ENCODE measurements around the gene BPIFB3. TPM values are rescaled to one million over a fixed set of nuclear protein-coding genes. Genes with fewer than 3 reads are reported as not detected.

The BPIFB3 gene
- total RNA-seq, 1 experiment from 2014 or later = not detected

DNA sequence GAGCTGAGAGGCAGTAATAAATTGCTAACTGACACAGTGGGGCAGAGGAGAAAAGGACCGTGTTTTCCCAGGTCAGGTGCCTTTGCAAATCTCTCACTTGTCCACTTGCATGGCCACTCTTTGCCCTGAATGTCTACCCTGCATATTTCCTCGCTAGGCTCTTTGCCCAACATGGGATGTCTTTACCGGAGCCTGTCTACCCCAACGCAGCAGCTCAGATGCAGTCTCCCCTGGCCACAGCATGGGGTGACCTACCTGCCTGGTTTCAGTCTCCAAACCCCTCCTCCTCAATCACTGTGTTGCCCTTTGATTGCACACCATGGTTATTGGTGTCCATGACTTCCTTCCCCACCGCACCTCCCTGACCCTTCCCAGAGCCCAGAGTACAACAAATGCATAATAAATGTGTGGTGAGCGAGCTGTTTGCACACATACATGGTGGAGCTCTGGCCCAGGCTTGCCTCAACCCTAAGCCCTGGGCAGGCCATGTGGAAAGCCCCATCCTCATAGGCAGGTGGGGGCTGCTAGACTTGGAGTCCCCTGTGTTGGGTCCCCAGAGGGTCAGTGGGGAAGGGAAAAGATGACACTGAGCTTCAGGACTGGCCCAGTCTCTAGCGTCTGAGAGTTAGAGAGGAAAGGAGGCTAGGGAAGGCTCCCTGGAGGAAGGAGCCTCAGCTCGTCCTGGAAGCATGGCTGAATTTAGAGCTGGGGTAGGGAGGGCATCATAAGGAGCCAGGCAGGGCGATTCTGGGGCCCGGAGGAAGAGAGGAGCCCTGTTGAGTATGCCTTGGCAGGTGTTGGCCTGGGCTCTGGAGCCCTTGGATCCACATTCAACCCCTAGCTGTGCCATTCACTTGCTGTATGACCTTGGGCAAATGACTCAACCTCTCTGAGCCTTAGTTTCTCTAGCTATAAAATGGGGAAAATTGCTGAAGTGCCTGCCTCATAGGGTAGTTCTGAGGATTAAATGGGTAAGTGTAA is 26.6 kb upstream of the BPIFB3 start:
- ChIA-PET CTCF (interaction anchor here (0.8 to 0.9 kb wide), 2 partner anchors 69 to 133 kb away, joined by 3 read pairs; no protein-coding TSS in a partner anchor), POLR2A (no interaction called here)
- Mint-ChIP-seq H3K27ac (no peak overlapping the region), H3K9me3 (no peaks in the 10 kb centered on the region), H3K4me1 (no peaks in the 10 kb centered on the region), H3K27me3 (ENCODE audit: low read depth) (no peaks in the 10 kb centered on the region; the same call in 1 of the 2 replicates), H3K4me3 (no peak overlapping the region), H3K36me3 (no peaks in the 10 kb centered on the region)
- no peak for TF ChIP-seq KAT7 (CRISPR knock-in tag; IDR thresholded peaks at IDR 0.05; ENCODE audit: borderline replicate concordance)
- TF ChIP-seq ARID4B (CRISPR knock-in tag; IDR thresholded peaks at IDR 0.05; ENCODE audit: borderline replicate concordance) = no peak
- no peak for TF ChIP-seq HMGA2 (CRISPR knock-in tag; IDR thresholded peaks at IDR 0.05)
- no peak for DNase-seq (ENCODE audit: low spot score)
- no peak for ATAC-seq

GRCh38 chr20:33027769-33028751 is 25.6 kb upstream of the BPIFB3 start:
- CTCF ChIA-PET = interaction anchor here (0.8 kb wide), 1 partner anchor 134 kb away, joined by 3 read pairs; no protein-coding TSS in a partner anchor
- Mint-ChIP-seq H3K4me1 (no peaks in the 10 kb centered on the region), H3K4me3 (no peak overlapping the region), H3K27ac (no peak overlapping the region), H3K27me3 (ENCODE audit: low read depth) (peaks cover under 1% of the 10 kb centered on the region), H3K9me3 (peaks cover 1% of the 10 kb centered on the region; the same call in 1 of the 2 replicates), H3K36me3 (no peaks in the 10 kb centered on the region)
- POLR2A ChIA-PET = no interaction called here
- ATAC-seq = no peak
- TF ChIP-seq SP1 (CRISPR knock-in tag; conservative IDR thresholded peaks at IDR 0.05) (no peak), CBFB (CRISPR knock-in tag; IDR thresholded peaks at IDR 0.05; ENCODE audit: low read depth) (no peak)
- no peak for DNase-seq (ENCODE audit: low spot score)

DNA sequence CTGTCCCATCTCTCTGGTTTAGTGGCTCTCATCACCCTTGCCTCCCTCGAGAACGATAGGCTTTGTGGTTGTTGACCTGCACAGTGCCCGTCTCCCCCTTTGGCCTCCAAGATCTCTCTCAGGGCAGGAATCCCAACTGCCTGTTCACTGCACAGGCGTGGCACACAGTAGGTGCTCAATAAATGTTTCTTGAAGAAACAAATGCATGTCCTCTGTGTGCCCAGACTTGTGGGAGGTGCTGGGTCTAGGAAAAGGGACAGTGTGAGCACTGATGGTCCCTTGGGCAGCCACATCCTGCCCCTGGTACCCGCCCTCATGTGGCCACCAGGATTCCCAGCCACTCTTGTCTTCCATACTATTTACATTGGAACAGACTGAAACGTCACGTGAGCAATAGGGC is 24.8 kb upstream of the BPIFB3 start:
- Mint-ChIP-seq H3K4me1 (no peaks in the 10 kb centered on the region), H3K36me3 (no peaks in the 10 kb centered on the region), H3K27me3 (ENCODE audit: low read depth) (peaks cover 4% of the 10 kb centered on the region), H3K4me3 (no peak overlapping the region), H3K9me3 (peaks cover 6% of the 10 kb centered on the region; the same call in 1 of the 2 replicates), H3K27ac (no peak overlapping the region)
- no peak for ATAC-seq
- ChIA-PET CTCF (no interaction called here), POLR2A (no interaction called here)
- no peak for DNase-seq (ENCODE audit: low spot score)
- no peak for TF ChIP-seq NR3C1 (CRISPR knock-in tag; conservative IDR thresholded peaks at IDR 0.05; ENCODE audit: low read depth)
- TF ChIP-seq, protein P1, sequence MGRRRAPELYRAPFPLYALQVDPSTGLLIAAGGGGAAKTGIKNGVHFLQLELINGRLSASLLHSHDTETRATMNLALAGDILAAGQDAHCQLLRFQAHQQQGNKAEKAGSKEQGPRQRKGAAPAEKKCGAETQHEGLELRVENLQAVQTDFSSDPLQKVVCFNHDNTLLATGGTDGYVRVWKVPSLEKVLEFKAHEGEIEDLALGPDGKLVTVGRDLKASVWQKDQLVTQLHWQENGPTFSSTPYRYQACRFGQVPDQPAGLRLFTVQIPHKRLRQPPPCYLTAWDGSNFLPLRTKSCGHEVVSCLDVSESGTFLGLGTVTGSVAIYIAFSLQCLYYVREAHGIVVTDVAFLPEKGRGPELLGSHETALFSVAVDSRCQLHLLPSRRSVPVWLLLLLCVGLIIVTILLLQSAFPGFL (CRISPR knock-in tag; IDR thresholded peaks at IDR 0.05; ENCODE audit: borderline replicate concordance) = no peak
- no peak for TF ChIP-seq TCF7 (CRISPR knock-in tag; IDR thresholded peaks at IDR 0.05; ENCODE audit: low read depth)
- no peak for TF ChIP-seq FOXJ3 (CRISPR knock-in tag; IDR thresholded peaks at IDR 0.05; ENCODE audit: borderline replicate concordance)
- TF ChIP-seq ZMAT4 (CRISPR knock-in tag; IDR thresholded peaks at IDR 0.05) = no peak
- no peak for TF ChIP-seq SOX15 (CRISPR knock-in tag; IDR thresholded peaks at IDR 0.05)
- no peak for TF ChIP-seq NR2C2 (CRISPR knock-in tag; IDR thresholded peaks at IDR 0.05)
- TF ChIP-seq ZNF138 (CRISPR knock-in tag; conservative IDR thresholded peaks at IDR 0.05) = no peak
- TF ChIP-seq TEAD4 (CRISPR knock-in tag; IDR thresholded peaks at IDR 0.05) = no peak
- no peak for TF ChIP-seq ZNF671 (CRISPR knock-in tag; IDR thresholded peaks at IDR 0.05)
- no peak for TF ChIP-seq JAZF1 (CRISPR knock-in tag; IDR thresholded peaks at IDR 0.05)
- TF ChIP-seq RORB (CRISPR knock-in tag; IDR thresholded peaks at IDR 0.05) = no peak
- no peak for TF ChIP-seq SP1 (CRISPR knock-in tag; conservative IDR thresholded peaks at IDR 0.05)
- TF ChIP-seq, protein P2, sequence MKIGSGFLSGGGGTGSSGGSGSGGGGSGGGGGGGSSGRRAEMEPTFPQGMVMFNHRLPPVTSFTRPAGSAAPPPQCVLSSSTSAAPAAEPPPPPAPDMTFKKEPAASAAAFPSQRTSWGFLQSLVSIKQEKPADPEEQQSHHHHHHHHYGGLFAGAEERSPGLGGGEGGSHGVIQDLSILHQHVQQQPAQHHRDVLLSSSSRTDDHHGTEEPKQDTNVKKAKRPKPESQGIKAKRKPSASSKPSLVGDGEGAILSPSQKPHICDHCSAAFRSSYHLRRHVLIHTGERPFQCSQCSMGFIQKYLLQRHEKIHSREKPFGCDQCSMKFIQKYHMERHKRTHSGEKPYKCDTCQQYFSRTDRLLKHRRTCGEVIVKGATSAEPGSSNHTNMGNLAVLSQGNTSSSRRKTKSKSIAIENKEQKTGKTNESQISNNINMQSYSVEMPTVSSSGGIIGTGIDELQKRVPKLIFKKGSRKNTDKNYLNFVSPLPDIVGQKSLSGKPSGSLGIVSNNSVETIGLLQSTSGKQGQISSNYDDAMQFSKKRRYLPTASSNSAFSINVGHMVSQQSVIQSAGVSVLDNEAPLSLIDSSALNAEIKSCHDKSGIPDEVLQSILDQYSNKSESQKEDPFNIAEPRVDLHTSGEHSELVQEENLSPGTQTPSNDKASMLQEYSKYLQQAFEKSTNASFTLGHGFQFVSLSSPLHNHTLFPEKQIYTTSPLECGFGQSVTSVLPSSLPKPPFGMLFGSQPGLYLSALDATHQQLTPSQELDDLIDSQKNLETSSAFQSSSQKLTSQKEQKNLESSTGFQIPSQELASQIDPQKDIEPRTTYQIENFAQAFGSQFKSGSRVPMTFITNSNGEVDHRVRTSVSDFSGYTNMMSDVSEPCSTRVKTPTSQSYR (CRISPR knock-in tag; IDR thresholded peaks at IDR 0.05) = no peak

All from WTC11 (cell line).